ENCODE measurements around the gene SLC25A48. TPM values are rescaled to one million over a fixed set of nuclear protein-coding genes. Genes with fewer than 3 reads are reported as not detected.

The SLC25A48 gene
- total RNA-seq, 2 experiments from 2014 or later = not detected

- intact Hi-C loops (cut with micrococcal nuclease; ENCODE audit: unreplicated experiment) = no loop called here
- Histone ChIP-seq H3K79me2 (ENCODE audit: insufficient read depth, low read depth, low read length) (no peaks in the 10 kb centered on the region), H3K27ac (ENCODE audit: low read depth, low read length, poor library complexity, severe bottlenecking) (no peak overlapping the region), H3K36me3 (ENCODE audit: insufficient read depth, low read length) (no peaks in the 10 kb centered on the region), H4K20me1 (ENCODE audit: insufficient read depth, low read length) (no peaks in the 10 kb centered on the region), H3K9me3 (ENCODE audit: low read length) (no peaks in the 10 kb centered on the region), H3K9me2 (ENCODE audit: insufficient read depth, low read length) (no peaks in the 10 kb centered on the region), H3K4me1 (ENCODE audit: insufficient read depth, low read length, poor library complexity, severe bottlenecking) (no peaks in the 10 kb centered on the region), H2AFZ (ENCODE audit: low read length) (no peak overlapping the region), H3K4me3 (ENCODE audit: low read depth, low read length, poor library complexity, severe bottlenecking) (no peak overlapping the region), H3K4me2 (ENCODE audit: low read length) (no peak overlapping the region)
- no peak for DNase-seq (ENCODE audit: low spot score)
- BruUV-seq (replicated peaks) = no TSS peak
- POLR2A ChIA-PET = no interaction called here
- CTCF ChIA-PET (ENCODE audit: unreplicated experiment) = no interaction called here
- TF ChIP-seq CTCF (conservative IDR thresholded peaks at IDR 0.05; ENCODE audit: low read length) = no peak
- no peak for TF ChIP-seq EZH2phosphoT487 (IDR thresholded peaks at IDR 0.05; ENCODE audit: borderline replicate concordance, low read depth, low read length)
Observed at GRCh38 chr5:135930029-135930948, 95.8 kb downstream of the SLC25A48 start.

- no peaks in the 10 kb centered on the region for H3K9me3 ChIP-seq (ENCODE audit: low read length)
- H3K79me2 ChIP-seq (ENCODE audit: insufficient read depth, low read depth, low read length) = no peaks in the 10 kb centered on the region
- no peak for DNase-seq (ENCODE audit: low spot score)
- BruUV-seq (replicated peaks) = no TSS peak
- ChIA-PET POLR2A (no interaction called here), CTCF (ENCODE audit: unreplicated experiment) (no interaction called here)
- no peaks in the 10 kb centered on the region for H4K20me1 ChIP-seq (ENCODE audit: insufficient read depth, low read length)
- no peaks in the 10 kb centered on the region for H3K9me2 ChIP-seq (ENCODE audit: insufficient read depth, low read length)
- no peak overlapping the region for H3K4me3 ChIP-seq (ENCODE audit: low read depth, low read length, poor library complexity, severe bottlenecking)
- no peaks in the 10 kb centered on the region for H3K36me3 ChIP-seq (ENCODE audit: insufficient read depth, low read length)
- TF ChIP-seq EZH2phosphoT487 (IDR thresholded peaks at IDR 0.05; ENCODE audit: borderline replicate concordance, low read depth, low read length) = no peak
- TF ChIP-seq CTCF (conservative IDR thresholded peaks at IDR 0.05; ENCODE audit: low read length) = no peak
- H3K27ac ChIP-seq (ENCODE audit: low read depth, low read length, poor library complexity, severe bottlenecking) = no peak overlapping the region
- intact Hi-C loops (cut with micrococcal nuclease; ENCODE audit: unreplicated experiment) = no loop called here
- no peak overlapping the region for H2AFZ ChIP-seq (ENCODE audit: low read length)
- H3K4me1 ChIP-seq (ENCODE audit: insufficient read depth, low read length, poor library complexity, severe bottlenecking) = no peaks in the 10 kb centered on the region
- no peak overlapping the region for H3K4me2 ChIP-seq (ENCODE audit: low read length)
Observed at GRCh38 chr5:135930949-135931295, 96.5 kb downstream of the SLC25A48 start.

GRCh38 chr5:135934939-135935338, 100.5 kb downstream of the SLC25A48 start:
- no peak for DNase-seq (ENCODE audit: low spot score)
- H3K79me2 ChIP-seq (ENCODE audit: insufficient read depth, low read depth, low read length) = no peaks in the 10 kb centered on the region
- no peaks in the 10 kb centered on the region for H3K4me1 ChIP-seq (ENCODE audit: insufficient read depth, low read length, poor library complexity, severe bottlenecking)
- H3K27ac ChIP-seq (ENCODE audit: low read depth, low read length, poor library complexity, severe bottlenecking) = no peak overlapping the region
- CTCF ChIA-PET (ENCODE audit: unreplicated experiment) = no interaction called here
- intact Hi-C loops (cut with micrococcal nuclease; ENCODE audit: unreplicated experiment) = no loop called here
- H3K9me3 ChIP-seq (ENCODE audit: low read length) = no peaks in the 10 kb centered on the region
- H3K4me3 ChIP-seq (ENCODE audit: low read depth, low read length, poor library complexity, severe bottlenecking) = no peak overlapping the region
- H3K9me2 ChIP-seq (ENCODE audit: insufficient read depth, low read length) = no peaks in the 10 kb centered on the region
- TF ChIP-seq EZH2phosphoT487 (IDR thresholded peaks at IDR 0.05; ENCODE audit: borderline replicate concordance, low read depth, low read length) (no peak), CTCF (conservative IDR thresholded peaks at IDR 0.05; ENCODE audit: low read length) (no peak)
- H3K4me2 ChIP-seq (ENCODE audit: low read length) = no peak overlapping the region
- H4K20me1 ChIP-seq (ENCODE audit: insufficient read depth, low read length) = no peaks in the 10 kb centered on the region
- no peak overlapping the region for H2AFZ ChIP-seq (ENCODE audit: low read length)
- H3K36me3 ChIP-seq (ENCODE audit: insufficient read depth, low read length) = no peaks in the 10 kb centered on the region
- POLR2A ChIA-PET = interaction anchor here (0.6 kb wide), 1 partner anchor 23 kb away, joined by 3 read pairs; no protein-coding TSS in a partner anchor
- no TSS peak for BruUV-seq (replicated peaks)

All from OCI-LY7 (cell line).